ENCODE measurements around the gene PYGB.
A peak's percentile ranks its signal among the peaks of the same experiment; 100 is the strongest.

PYGB gene

GRCh38 chr20:25236450-25237304 is 11.2 kb upstream of the PYGB start:
- no peaks in the 10 kb centered on the region for H3K27me3 ChIP-seq (ENCODE audit: control insufficient read depth in 3 of 3, insufficient read depth in 3 of 3, low read depth in 1 of 3, low read length in 3 of 3)
- peak overlapping the region; percentile 21 for H3K23ac ChIP-seq (ENCODE audit: low read depth, low read length, poor library complexity)
- H2BK15ac ChIP-seq (ENCODE audit: low read length), result no peak overlapping the region
- H2BK12ac ChIP-seq (ENCODE audit: low read length), result peak overlapping the region; percentile 8
- H3K18ac ChIP-seq (ENCODE audit: low read length), result peak overlapping the region; percentile 5
- no CpG with 5 or more reads among the region's 15 CpGs for WGBS, 2 donors (ENCODE audit: extremely low coverage in 2 of 2, insufficient read length in 2 of 2, insufficient replicate concordance in 1 of 2)
- no peak overlapping the region for H3K4me3 ChIP-seq (ENCODE audit: low read length in 2 of 2)
- H2AK5ac ChIP-seq (ENCODE audit: low read depth, low read length), result peak overlapping the region; percentile 20
- H4K8ac ChIP-seq (ENCODE audit: low read depth, low read length), result no peak overlapping the region
- H2BK120ac ChIP-seq (ENCODE audit: low read depth, low read length), result no peak overlapping the region
- H3K4me2 ChIP-seq (ENCODE audit: insufficient read depth, low read length, poor library complexity, severe bottlenecking), result no peak overlapping the region
- H3K79me1 ChIP-seq (ENCODE audit: low read depth, low read length), result no peaks in the 10 kb centered on the region
- H3K14ac ChIP-seq (ENCODE audit: low read length), result no peak overlapping the region
- no peaks in the 10 kb centered on the region for H3K36me3 ChIP-seq (replicated peaks in 1 of 2; ENCODE audit: control insufficient read depth in 2 of 2, insufficient read depth in 2 of 2, low read length in 2 of 2)
- no peak overlapping the region for H3K4ac ChIP-seq (ENCODE audit: low read length)
- peaks cover 0 to 17% of the 10 kb centered on the region in 2 donors for H3K4me1 ChIP-seq (ENCODE audit: control insufficient read depth in 2 of 2, insufficient read depth in 1 of 2, low read depth in 1 of 2, low read length in 2 of 2)
- no peaks in the 10 kb centered on the region for H3K9me3 ChIP-seq (replicated peaks in 1 of 2; ENCODE audit: control insufficient read depth in 2 of 2, insufficient read depth in 1 of 2, low read depth in 1 of 2, low read length in 2 of 2)
- no peak for DNase-seq (ENCODE audit: low spot score)
- H4K91ac ChIP-seq (ENCODE audit: low read depth, low read length, poor library complexity), result no peak overlapping the region
- peak overlapping the region; percentile 54 for H2AFZ ChIP-seq (ENCODE audit: low read length)
- no peak overlapping the region for H3K9ac ChIP-seq (ENCODE audit: low read depth, low read length, poor library complexity)
- no peak overlapping the region for H2BK5ac ChIP-seq (ENCODE audit: low read length)
- no peak overlapping the region for H3K27ac ChIP-seq (replicated peaks; ENCODE audit: low read length)

GRCh38 chr20:25237610-25238318 is 10.1 kb upstream of the PYGB start:
- Histone ChIP-seq H3K9ac (ENCODE audit: low read depth, low read length, poor library complexity) (no peak overlapping the region), H3K4ac (ENCODE audit: low read length) (no peak overlapping the region), H4K91ac (ENCODE audit: low read depth, low read length, poor library complexity) (peak overlapping the region; percentile 56), H3K79me1 (ENCODE audit: low read depth, low read length) (no peaks in the 10 kb centered on the region), H2BK15ac (ENCODE audit: low read length) (peak overlapping the region; percentile 94), H3K36me3 (replicated peaks in 1 of 2; ENCODE audit: control insufficient read depth in 2 of 2, insufficient read depth in 2 of 2, low read length in 2 of 2) (no peaks in the 10 kb centered on the region), H2AK5ac (ENCODE audit: low read depth, low read length) (peak overlapping the region; percentile 86), H3K27me3 (ENCODE audit: control insufficient read depth in 3 of 3, insufficient read depth in 3 of 3, low read depth in 1 of 3, low read length in 3 of 3) (no peaks in the 10 kb centered on the region), H2BK120ac (ENCODE audit: low read depth, low read length) (no peak overlapping the region), H3K23ac (ENCODE audit: low read depth, low read length, poor library complexity) (peak overlapping the region; percentile 13), H3K27ac (replicated peaks; ENCODE audit: low read length) (no peak overlapping the region), H3K4me3 (ENCODE audit: low read length in 2 of 2) (no peak overlapping the region), H2AFZ (ENCODE audit: low read length) (no peak overlapping the region), H4K8ac (ENCODE audit: low read depth, low read length) (no peak overlapping the region), H3K9me3 (replicated peaks in 1 of 2; ENCODE audit: control insufficient read depth in 2 of 2, insufficient read depth in 1 of 2, low read depth in 1 of 2, low read length in 2 of 2) (no peaks in the 10 kb centered on the region), H2BK12ac (ENCODE audit: low read length) (peak overlapping the region; percentile 5), H3K14ac (ENCODE audit: low read length) (peak overlapping the region; percentile 42), H3K4me2 (ENCODE audit: insufficient read depth, low read length, poor library complexity, severe bottlenecking) (no peak overlapping the region), H2BK5ac (ENCODE audit: low read length) (peak overlapping the region; percentile 54), H3K4me1 (ENCODE audit: control insufficient read depth in 2 of 2, insufficient read depth in 1 of 2, low read depth in 1 of 2, low read length in 2 of 2) (peaks cover 0 to 23% of the 10 kb centered on the region in 2 donors), H3K18ac (ENCODE audit: low read length) (peak overlapping the region; percentile 56)
- WGBS, 2 donors (ENCODE audit: extremely low coverage in 2 of 2, insufficient read length in 2 of 2, insufficient replicate concordance in 1 of 2), result no CpG with 5 or more reads among the region's 10 CpGs
- DNase-seq (ENCODE audit: low spot score), result no peak

- H2BK12ac ChIP-seq (ENCODE audit: low read length), result peak overlapping the region; percentile 63
- DNase-seq (ENCODE audit: low spot score), result no peak
- H3K79me1 ChIP-seq (ENCODE audit: low read depth, low read length), result no peaks in the 10 kb centered on the region
- H2AFZ ChIP-seq (ENCODE audit: low read length), result no peak overlapping the region
- no peak overlapping the region for H4K91ac ChIP-seq (ENCODE audit: low read depth, low read length, poor library complexity)
- peaks cover 0 to 2% (median 0%) of the 10 kb centered on the region in 3 experiments for H3K27me3 ChIP-seq (ENCODE audit: control insufficient read depth in 3 of 3, insufficient read depth in 3 of 3, low read depth in 1 of 3, low read length in 3 of 3)
- H3K27ac ChIP-seq (replicated peaks; ENCODE audit: low read length), result no peak overlapping the region
- no peak overlapping the region for H3K9ac ChIP-seq (ENCODE audit: low read depth, low read length, poor library complexity)
- no CpG with 5 or more reads among the region's 12 CpGs for WGBS, 2 donors (ENCODE audit: extremely low coverage in 2 of 2, insufficient read length in 2 of 2, insufficient replicate concordance in 1 of 2)
- peak overlapping the region; percentile 40 for H3K18ac ChIP-seq (ENCODE audit: low read length)
- H3K9me3 ChIP-seq (replicated peaks in 1 of 2; ENCODE audit: control insufficient read depth in 2 of 2, insufficient read depth in 1 of 2, low read depth in 1 of 2, low read length in 2 of 2), result no peaks in the 10 kb centered on the region
- peaks cover 0 to 18% of the 10 kb centered on the region in 2 donors for H3K4me1 ChIP-seq (ENCODE audit: control insufficient read depth in 2 of 2, insufficient read depth in 1 of 2, low read depth in 1 of 2, low read length in 2 of 2)
- H4K8ac ChIP-seq (ENCODE audit: low read depth, low read length), result no peak overlapping the region
- H3K23ac ChIP-seq (ENCODE audit: low read depth, low read length, poor library complexity), result no peak overlapping the region
- H2AK5ac ChIP-seq (ENCODE audit: low read depth, low read length), result peak overlapping the region; percentile 86
- no peak overlapping the region for H3K4me3 ChIP-seq (ENCODE audit: low read length in 2 of 2)
- no peak overlapping the region for H2BK5ac ChIP-seq (ENCODE audit: low read length)
- H3K4me2 ChIP-seq (ENCODE audit: insufficient read depth, low read length, poor library complexity, severe bottlenecking), result no peak overlapping the region
- peak overlapping the region; percentile 38 for H2BK15ac ChIP-seq (ENCODE audit: low read length)
- H3K14ac ChIP-seq (ENCODE audit: low read length), result no peak overlapping the region
- no peak overlapping the region for H3K4ac ChIP-seq (ENCODE audit: low read length)
- H3K36me3 ChIP-seq (replicated peaks in 1 of 2; ENCODE audit: control insufficient read depth in 2 of 2, insufficient read depth in 2 of 2, low read length in 2 of 2), result no peaks in the 10 kb centered on the region
- no peak overlapping the region for H2BK120ac ChIP-seq (ENCODE audit: low read depth, low read length)
Observed at GRCh38 chr20:25238319-25239037, 9.4 kb upstream of the PYGB start.

Data from neuronal stem cell (in vitro differentiated cells).